ENCODE measurements around the gene TRAPPC6A. TPM values are rescaled to one million over a fixed set of nuclear protein-coding genes. Genes with fewer than 3 reads are reported as not detected.

The TRAPPC6A gene
- total RNA-seq, 1 experiment from 2014 or later, result 59.7 TPM

- TF ChIP-seq, protein P1, sequence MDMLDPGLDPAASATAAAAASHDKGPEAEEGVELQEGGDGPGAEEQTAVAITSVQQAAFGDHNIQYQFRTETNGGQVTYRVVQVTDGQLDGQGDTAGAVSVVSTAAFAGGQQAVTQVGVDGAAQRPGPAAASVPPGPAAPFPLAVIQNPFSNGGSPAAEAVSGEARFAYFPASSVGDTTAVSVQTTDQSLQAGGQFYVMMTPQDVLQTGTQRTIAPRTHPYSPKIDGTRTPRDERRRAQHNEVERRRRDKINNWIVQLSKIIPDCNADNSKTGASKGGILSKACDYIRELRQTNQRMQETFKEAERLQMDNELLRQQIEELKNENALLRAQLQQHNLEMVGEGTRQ (CRISPR knock-in tag; IDR thresholded peaks at IDR 0.05), result no peak
- no peak for TF ChIP-seq ZNF138 (CRISPR knock-in tag; conservative IDR thresholded peaks at IDR 0.05)
Observed at GRCh38 chr19:45142726-45143110, 35.3 kb downstream of the TRAPPC6A start (continued).

DNA sequence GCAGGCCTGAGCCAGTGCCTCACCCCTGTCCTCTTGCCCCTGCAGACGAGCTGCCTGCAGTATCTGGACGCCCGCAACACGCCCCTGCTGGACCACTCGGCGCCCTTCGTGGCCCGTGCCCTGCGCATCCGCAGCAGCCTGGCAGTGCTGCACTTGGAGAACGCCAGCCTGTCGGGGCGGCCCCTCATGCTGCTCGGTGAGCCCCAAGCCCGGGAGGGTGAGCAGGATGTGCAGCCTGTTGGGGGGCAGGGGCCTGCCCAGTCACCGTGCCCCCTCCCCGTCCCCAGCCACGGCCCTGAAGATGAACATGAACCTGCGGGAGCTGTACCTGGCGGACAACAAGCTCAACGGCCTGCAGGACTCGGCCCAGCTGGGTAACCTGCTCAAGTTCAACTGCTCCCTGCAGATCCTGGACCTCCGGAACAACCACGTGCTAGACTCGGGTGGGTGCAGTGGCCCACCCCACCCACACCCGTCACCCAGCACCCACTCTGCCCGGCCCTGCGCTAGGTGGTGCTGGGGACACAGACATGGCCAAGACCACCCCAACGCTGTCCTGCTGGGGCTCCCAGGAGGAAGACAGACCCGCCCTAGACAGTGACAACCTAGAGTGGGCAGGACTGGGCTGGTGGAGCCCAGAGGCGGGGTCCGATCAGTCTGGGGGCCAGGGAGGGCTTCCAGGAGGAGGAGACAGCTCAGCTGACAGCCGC lies 35.9 kb downstream of the TRAPPC6A start:
- ChIA-PET CTCF (interaction anchor here (0.7 to 2.2 kb wide), 7 partner anchors 10 to 197 kb away, joined by 3 to 7 read pairs (median 4); no protein-coding TSS in a partner anchor), POLR2A (no interaction called here)
- Mint-ChIP-seq H3K4me1 (peaks cover 10% of the 10 kb centered on the region), H3K36me3 (peaks cover 10% of the 10 kb centered on the region), H3K4me3 (no peak overlapping the region), H3K9me3 (no peaks in the 10 kb centered on the region), H3K27ac (no peak overlapping the region), H3K27me3 (ENCODE audit: low read depth) (no peaks in the 10 kb centered on the region)
- DNase-seq (ENCODE audit: low spot score), result no peak
- no peak for ATAC-seq
- no peak for TF ChIP-seq ELF4 (CRISPR knock-in tag; IDR thresholded peaks at IDR 0.05; ENCODE audit: low read depth)
- TF ChIP-seq, protein P2, sequence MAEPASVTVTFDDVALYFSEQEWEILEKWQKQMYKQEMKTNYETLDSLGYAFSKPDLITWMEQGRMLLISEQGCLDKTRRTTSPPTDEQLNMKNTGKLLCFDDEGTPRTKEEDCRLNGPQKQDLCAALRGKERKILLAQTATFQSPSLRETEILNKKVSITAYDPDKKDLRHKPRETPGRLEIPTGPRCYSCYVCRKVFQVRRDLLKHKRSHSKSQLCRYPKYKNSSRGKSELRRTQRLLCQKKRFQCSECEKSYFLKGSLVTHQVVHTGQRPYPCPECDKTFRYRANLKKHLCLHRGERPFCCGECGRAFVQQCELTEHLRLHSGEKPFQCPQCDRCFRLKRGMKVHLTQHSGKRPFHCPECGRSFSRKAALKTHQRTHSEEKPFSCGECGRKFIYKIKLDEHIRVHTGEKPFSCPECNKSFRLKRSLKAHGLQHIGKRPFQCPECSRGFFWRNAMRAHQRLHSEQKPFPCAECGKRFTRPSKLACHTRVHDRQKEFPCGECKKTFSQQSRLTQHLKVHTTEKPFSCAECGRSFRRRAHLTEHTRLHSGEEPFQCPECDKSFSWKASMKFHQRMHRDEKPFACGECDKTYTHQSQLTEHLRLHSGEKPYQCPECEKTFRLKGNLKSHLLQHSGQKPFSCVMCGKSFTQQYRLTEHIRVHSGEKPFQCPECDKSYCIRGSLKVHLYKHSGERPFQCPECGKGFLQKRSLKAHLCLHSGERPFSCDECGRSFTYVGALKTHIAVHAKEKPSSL (CRISPR knock-in tag; conservative IDR thresholded peaks at IDR 0.05), result no peak
- TF ChIP-seq, protein P3, sequence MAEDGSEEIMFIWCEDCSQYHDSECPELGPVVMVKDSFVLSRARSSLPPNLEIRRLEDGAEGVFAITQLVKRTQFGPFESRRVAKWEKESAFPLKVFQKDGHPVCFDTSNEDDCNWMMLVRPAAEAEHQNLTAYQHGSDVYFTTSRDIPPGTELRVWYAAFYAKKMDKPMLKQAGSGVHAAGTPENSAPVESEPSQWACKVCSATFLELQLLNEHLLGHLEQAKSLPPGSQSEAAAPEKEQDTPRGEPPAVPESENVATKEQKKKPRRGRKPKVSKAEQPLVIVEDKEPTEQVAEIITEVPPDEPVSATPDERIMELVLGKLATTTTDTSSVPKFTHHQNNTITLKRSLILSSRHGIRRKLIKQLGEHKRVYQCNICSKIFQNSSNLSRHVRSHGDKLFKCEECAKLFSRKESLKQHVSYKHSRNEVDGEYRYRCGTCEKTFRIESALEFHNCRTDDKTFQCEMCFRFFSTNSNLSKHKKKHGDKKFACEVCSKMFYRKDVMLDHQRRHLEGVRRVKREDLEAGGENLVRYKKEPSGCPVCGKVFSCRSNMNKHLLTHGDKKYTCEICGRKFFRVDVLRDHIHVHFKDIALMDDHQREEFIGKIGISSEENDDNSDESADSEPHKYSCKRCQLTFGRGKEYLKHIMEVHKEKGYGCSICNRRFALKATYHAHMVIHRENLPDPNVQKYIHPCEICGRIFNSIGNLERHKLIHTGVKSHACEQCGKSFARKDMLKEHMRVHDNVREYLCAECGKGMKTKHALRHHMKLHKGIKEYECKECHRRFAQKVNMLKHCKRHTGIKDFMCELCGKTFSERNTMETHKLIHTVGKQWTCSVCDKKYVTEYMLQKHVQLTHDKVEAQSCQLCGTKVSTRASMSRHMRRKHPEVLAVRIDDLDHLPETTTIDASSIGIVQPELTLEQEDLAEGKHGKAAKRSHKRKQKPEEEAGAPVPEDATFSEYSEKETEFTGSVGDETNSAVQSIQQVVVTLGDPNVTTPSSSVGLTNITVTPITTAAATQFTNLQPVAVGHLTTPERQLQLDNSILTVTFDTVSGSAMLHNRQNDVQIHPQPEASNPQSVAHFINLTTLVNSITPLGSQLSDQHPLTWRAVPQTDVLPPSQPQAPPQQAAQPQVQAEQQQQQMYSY (CRISPR knock-in tag; IDR thresholded peaks at IDR 0.05), result no peak
- TF ChIP-seq ZNF219 (CRISPR knock-in tag; IDR thresholded peaks at IDR 0.05; ENCODE audit: borderline replicate concordance), result no peak
- no peak for TF ChIP-seq PREB (CRISPR knock-in tag; IDR thresholded peaks at IDR 0.05; ENCODE audit: borderline replicate concordance)
- no peak for TF ChIP-seq NR2C2 (CRISPR knock-in tag; IDR thresholded peaks at IDR 0.05)
- no peak for TF ChIP-seq E2F1 (CRISPR knock-in tag; IDR thresholded peaks at IDR 0.05)
- TF ChIP-seq NFYB (CRISPR knock-in tag; conservative IDR thresholded peaks at IDR 0.05; ENCODE audit: low read depth), result no peak
- no peak for TF ChIP-seq FOXP1 (CRISPR knock-in tag; IDR thresholded peaks at IDR 0.05; ENCODE audit: borderline replicate concordance)
- no peak for TF ChIP-seq CREM (CRISPR knock-in tag; IDR thresholded peaks at IDR 0.05)
- no peak for TF ChIP-seq ZNF671 (CRISPR knock-in tag; IDR thresholded peaks at IDR 0.05)
- no peak for TF ChIP-seq ATF1 (CRISPR knock-in tag; IDR thresholded peaks at IDR 0.05)
